Subcutaneous preadipocyte (primary cell): ENCODE measurements around the gene MS4A10. TPM values are rescaled to one million over a fixed set of nuclear protein-coding genes. Genes with fewer than 3 reads are reported as not detected.

ENCODE experiments used
- total RNA-seq: library from RNA; depleted of rRNA; stranded (reverse); fragments of >200 nt; gene quantifications from 2 replicates; pipeline ENCODE4 v1.2.3, GENCODE V29; 2012

MS4A10 gene
- total RNA-seq: not detected in 2 replicates

GRCh38 chr11:60785136-60785535 lies at the start of gene MS4A10:
TSS of gene MS4A10 (plus strand) at chr11:60785333. CDS start at chr11:60790336, 5,003 bp downstream.

GRCh38 chr11:60756307-60757032 lies 28.7 kb upstream of the MS4A10 start, which contains the start of gene MS4A15:
TSS of gene MS4A15 (plus strand) at chr11:60756867. CDS start at chr11:60763734, 6,867 bp downstream.

GRCh38 chr11:60841797-60842667 lies 56.9 kb downstream of the MS4A10 start, which contains the start of gene CCDC86:
TSS of gene CCDC86 (plus strand) at chr11:60842113. CDS start at chr11:60842125, 12 bp downstream.

Other genes starting within 250 kb of the MS4A10 start
- not detected in 2 replicates for gene MS4A8, start 85.7 kb upstream of the MS4A10 start, total RNA-seq
- not detected in 2 replicates for gene MS4A18, start 60.6 kb upstream of the MS4A10 start, total RNA-seq
- not detected in 2 replicates for gene MS4A15, start 28.5 kb upstream of the MS4A10 start, total RNA-seq
- 22.0 and 30.5 TPM in 2 replicates for gene CCDC86, start 56.8 kb downstream of the MS4A10 start, total RNA-seq
- 1.5 and 9.4 TPM in 2 replicates for gene PTGDR2, start 70.6 kb downstream of the MS4A10 start, total RNA-seq
- 0.37 and 0.98 TPM in 2 replicates for gene ZP1, start 82.2 kb downstream of the MS4A10 start, total RNA-seq
- 54.0 and 62.8 TPM in 2 replicates for gene PRPF19, start 121.3 kb downstream of the MS4A10 start, total RNA-seq
- 36.9 and 39.7 TPM in 2 replicates for gene TMEM109, start 128.8 kb downstream of the MS4A10 start, total RNA-seq
- 5.9 and 6.6 TPM in 2 replicates for gene TMEM132A, start 139.1 kb downstream of the MS4A10 start, total RNA-seq
- gene SLC15A3, start 166.8 kb downstream of the MS4A10 start, total RNA-seq: 4.5 and 8.1 TPM in 2 replicates
- gene CD6, start 186.3 kb downstream of the MS4A10 start, total RNA-seq: not detected in 2 replicates